Mammary epithelial cell (primary cell): Measurements from ENCODE around the gene GRAMD1C.

Experiments
- CTCF ChIP-seq, 2 donors: IDR thresholded peaks in 1 of 2; conservative IDR thresholded peaks in 1 of 2; 2 replicates each; pipeline ENCODE4 v1.5.1; 2011 to 2012; ENCODE audit warnings: inconsistent platforms in 2 of 2, low read length in 2 of 2, mild to moderate bottlenecking in 2 of 2, control low read depth in 1 of 2, low read depth in 1 of 2; ENCODE audit not compliant: insufficient read depth in 1 of 2; ENCODE audit errors: extremely low read depth in 1 of 2
- EZH2 ChIP-seq: IDR thresholded peaks from 2 replicates; pipeline ENCODE4 v1.6.1; 2012; ENCODE audit warnings: low read length, inconsistent platforms, borderline replicate concordance

- TF ChIP-seq CTCF (conservative IDR thresholded peaks at IDR 0.05 in 1 of 2, IDR thresholded peaks at IDR 0.05 in 1 of 2; ENCODE audit: extremely low read depth in 1 of 2, insufficient read depth in 1 of 2, low read depth in 1 of 2, low read length in 2 of 2) (no peak), EZH2 (no peak)
Observed at GRCh38 chr3:113963879-113964278, 125.3 kb downstream of the GRAMD1C start.
